DOHH2 (cell line): ENCODE data around the gene DAAM1.

Experiments used
- H3F3A ChIP-seq: fragments of 200-600 bp; sonication (generic), shearing (Covaris generic); 2 replicates; pipeline ENCODE4 v1.6.0; 2016; ENCODE audit warnings: antibody characterized with exemption, mild to moderate bottlenecking; ENCODE audit not compliant: control insufficient read depth, insufficient read depth
- H3K27ac ChIP-seq: fragments of 200-600 bp; sonication (generic); 2 replicates; pipeline ENCODE4 v1.5.1; 2014; ENCODE audit warnings: low read depth, mild to moderate bottlenecking, low read length, moderate library complexity
- H3K27me3 ChIP-seq: fragments of 200-600 bp; sonication (generic); 2 replicates; pipeline ENCODE4 v1.6.1; 2014; ENCODE audit warnings: mild to moderate bottlenecking, low read length, mixed read lengths; ENCODE audit not compliant: control insufficient read depth
- H3K36me3 ChIP-seq: fragments of 200-600 bp; sonication (generic); 2 replicates; pipeline ENCODE4 v1.6.1; 2014; ENCODE audit warnings: mild to moderate bottlenecking, low read length, moderate library complexity, mixed read lengths; ENCODE audit not compliant: control insufficient read depth
- H3K4me1 ChIP-seq: fragments of 200-600 bp; sonication (generic); 2 replicates; pipeline ENCODE4 v1.6.1; 2014; ENCODE audit warnings: mild to moderate bottlenecking, low read length, mixed read lengths; ENCODE audit not compliant: control insufficient read depth
- H3K4me2 ChIP-seq: fragments of 200-600 bp; sonication (generic); 2 replicates; pipeline ENCODE4 v1.6.0; 2014; ENCODE audit warnings: mild to moderate bottlenecking, low read length, moderate library complexity
- H3K4me3 ChIP-seq: fragments of 200-600 bp; sonication (generic); 2 replicates; pipeline ENCODE4 v1.5.1; 2014; ENCODE audit warnings: mild to moderate bottlenecking, low read length, mixed read lengths
- H3K79me2 ChIP-seq: fragments of 200-600 bp; sonication (generic); 2 replicates; pipeline ENCODE4 v1.6.1; 2014; ENCODE audit warnings: mild to moderate bottlenecking, low read length, mixed read lengths; ENCODE audit not compliant: control insufficient read depth
- H3K9me2 ChIP-seq: fragments of 200-600 bp; sonication (generic); replicated peaks from 2 replicates; pipeline ENCODE4 v1.6.1; 2014; ENCODE audit warnings: mild to moderate bottlenecking, low read length, mixed read lengths; ENCODE audit not compliant: control insufficient read depth
- H3K9me3 ChIP-seq: fragments of 200-600 bp; sonication (generic); 2 replicates; pipeline ENCODE4 v1.6.1; 2014; ENCODE audit warnings: antibody characterized with exemption, low read length, mixed read lengths; ENCODE audit not compliant: control insufficient read depth, insufficient read depth
- H4K20me1 ChIP-seq: fragments of 200-600 bp; sonication (generic); 2 replicates; pipeline ENCODE4 v1.6.0; 2014; ENCODE audit warnings: low read depth, mild to moderate bottlenecking, antibody characterized with exemption, low read length, moderate library complexity; ENCODE audit not compliant: control insufficient read depth, insufficient read depth
- CTCF ChIP-seq: fragments of 200-600 bp; sonication (generic); IDR thresholded peaks from one replicate; pipeline ENCODE4 v1.5.1; 2014; ENCODE audit warnings: antibody characterized with exemption, mild to moderate bottlenecking, low read depth, low read length; ENCODE audit not compliant: poor library complexity, severe bottlenecking
- EZH2phosphoT487 ChIP-seq: fragments of 200-600 bp; sonication (generic); IDR thresholded peaks from 2 replicates; pipeline ENCODE4 v1.6.1; 2017; ENCODE audit warnings: borderline replicate concordance, mild to moderate bottlenecking, antibody characterized with exemption, low read length, moderate library complexity, mixed read lengths

The DAAM1 gene

GRCh38 chr14:59343585-59343984 is 155.1 kb downstream of the DAAM1 start:
- H3K4me3 ChIP-seq, result no peak overlapping the region
- H3F3A ChIP-seq, result peaks cover 10% of the 10 kb centered on the region
- H3K27me3 ChIP-seq, result no peaks in the 10 kb centered on the region
- H3K4me1 ChIP-seq, result peaks cover 63% of the 10 kb centered on the region
- no peak overlapping the region for H3K27ac ChIP-seq
- TF ChIP-seq EZH2phosphoT487 (no peak), CTCF (no peak)
- no peaks in the 10 kb centered on the region for H3K79me2 ChIP-seq
- no peaks in the 10 kb centered on the region for H3K9me3 ChIP-seq
- H3K36me3 ChIP-seq, result peaks cover 85% of the 10 kb centered on the region
- H4K20me1 ChIP-seq, result no peaks in the 10 kb centered on the region
- H3K4me2 ChIP-seq, result no peak overlapping the region
- H3K9me2 ChIP-seq, result no peaks in the 10 kb centered on the region

GRCh38 chr14:59344016-59344415 is 155.5 kb downstream of the DAAM1 start:
- no peaks in the 10 kb centered on the region for H3K79me2 ChIP-seq

GRCh38 chr14:59344691-59345455 is 156.4 kb downstream of the DAAM1 start:
- TF ChIP-seq CTCF (no peak), EZH2phosphoT487 (no peak)

More at GRCh38 chr14:59344016-59344415, 155.5 kb downstream of the DAAM1 start:
- no peaks in the 10 kb centered on the region for H3K9me2 ChIP-seq
- H3K27ac ChIP-seq, result no peak overlapping the region
- peaks cover 63% of the 10 kb centered on the region for H3K4me1 ChIP-seq
- peaks cover 86% of the 10 kb centered on the region for H3K36me3 ChIP-seq
- no peaks in the 10 kb centered on the region for H4K20me1 ChIP-seq
- no peak for TF ChIP-seq EZH2phosphoT487
- no peak for TF ChIP-seq CTCF
- peaks cover 10% of the 10 kb centered on the region for H3F3A ChIP-seq
- H3K4me2 ChIP-seq, result no peak overlapping the region
- H3K27me3 ChIP-seq, result no peaks in the 10 kb centered on the region
- H3K4me3 ChIP-seq, result no peak overlapping the region
- H3K9me3 ChIP-seq, result no peaks in the 10 kb centered on the region

More at GRCh38 chr14:59344691-59345455, 156.4 kb downstream of the DAAM1 start:
- Histone ChIP-seq H3K79me2 (no peaks in the 10 kb centered on the region), H3K27me3 (no peaks in the 10 kb centered on the region), H3K27ac (no peak overlapping the region), H4K20me1 (no peaks in the 10 kb centered on the region), H3K9me2 (no peaks in the 10 kb centered on the region), H3K4me2 (no peak overlapping the region), H3F3A (peaks cover 10% of the 10 kb centered on the region), H3K4me1 (peaks cover 63% of the 10 kb centered on the region), H3K36me3 (peaks cover 82% of the 10 kb centered on the region), H3K4me3 (no peak overlapping the region), H3K9me3 (no peaks in the 10 kb centered on the region)
